Body of pancreas (tissue), 4 donors: ENCODE results near the gene JKAMP. TPM values are rescaled to one million over a fixed set of nuclear protein-coding genes. Genes with fewer than 3 reads are reported as not detected.

Experiments
- ATAC-seq: fragments of 150-250 bp; one replicate; pipeline ENCODE4 v1.9.1; 2016
- DNase-seq, 4 donors: peaks; one replicate each; pipeline ENCODE4 v3.0.0-alpha.2; 2019
- H3K27ac ChIP-seq, 4 donors: fragments of 200-600 bp; sonication (generic); 1 replicate in 3 of 4; 2 replicates in 1 of 4; pipeline versions ENCODE4 v1.5.1 to v1.6.1; 2016 to 2019; ENCODE audit warnings: mild to moderate bottlenecking in 1 of 4, mixed read lengths in 1 of 4, moderate library complexity in 1 of 4
- H3K27me3 ChIP-seq, 2 donors: fragments of 200-600 bp; sonication (generic); one replicate each; pipeline ENCODE4 v1.6.0; 2016; ENCODE audit warnings: mild to moderate bottlenecking in 1 of 2
- H3K36me3 ChIP-seq, 2 donors: fragments of 200-600 bp; sonication (generic); replicated peaks in 1 of 2; 2 replicates each; pipeline ENCODE4 v1.5.1; 2016; ENCODE audit warnings: low read depth in 2 of 2; ENCODE audit not compliant: insufficient read depth in 1 of 2
- H3K4me1 ChIP-seq: fragments of 200-600 bp; sonication (generic); one replicate; pipeline ENCODE4 v1.6.0; 2016
- H3K4me3 ChIP-seq, 2 donors: fragments of 200-600 bp; sonication (generic); 1 replicate in 1 of 2; 2 replicates in 1 of 2; pipeline ENCODE4 v1.5.1; 2016 to 2019
- H3K9me3 ChIP-seq, 3 donors: fragments of 200-600 bp; sonication (generic); 1 replicate in 2 of 3; 2 replicates in 1 of 3; pipeline ENCODE4 v1.5.1; 2016
- CTCF ChIP-seq, 7 experiments: fragments of 450-650 bp in 4 of 7; fragments of 200-600 bp in 3 of 7; sonication (generic) in 3 of 7; IDR thresholded peaks; one replicate each; pipeline ENCODE4 v1.5.1; 2016 to 2019; ENCODE audit warnings: antibody characterized with exemption in 7 of 7
- POLR2A ChIP-seq, 3 donors: fragments of 450-650 bp; IDR thresholded peaks; one replicate each; pipeline ENCODE4 v1.6.1; 2016; ENCODE audit warnings: antibody characterized with exemption in 3 of 3, mild to moderate bottlenecking in 2 of 3
- WGBS, 2 donors: methylation state at CpG; one replicate each; pipeline ENCODE4 v1.1.5; 2017; 5-methylcytosine and 5-hydroxymethylcytosine counted together
- intact Hi-C: fragments of 100-400 bp; cut with DNase I; formaldehyde crosslinking; loops from one replicate; pipeline ENCODE4 v1.15.1; 2023
- total RNA-seq, 2 donors: library from RNA; depleted of rRNA; stranded (reverse); fragments of >200 nt; gene quantifications; one replicate each; pipeline ENCODE4 v1.1.0, GENCODE V29; 2016

Gene JKAMP
- total RNA-seq, 2 donors from 2014 or later = 23.1 to 29.8 TPM

- ATAC-seq (no peak), DNase-seq (no peak)
- Histone ChIP-seq H3K9me3 (no peaks in the 10 kb centered on the region), H3K4me3 (no peak overlapping the region), H3K27me3 (no peaks in the 10 kb centered on the region), H3K4me1 (peaks cover 32% of the 10 kb centered on the region), H3K36me3 (peaks cover 0 to 5% of the 10 kb centered on the region in 2 donors), H3K27ac (no peak overlapping the region)
- TF ChIP-seq POLR2A (IDR thresholded peaks at IDR 0.05) = no peak
- no peak for TF ChIP-seq CTCF (IDR thresholded peaks at IDR 0.05)
- 43% methylated on average over 1 of the region's 1 CpG for WGBS, 2 donors
- intact Hi-C loops = no loop called here
Observed at GRCh38 chr14:59480166-59480565, 4.2 kb upstream of the JKAMP start.

- no peak overlapping the region for H3K4me3 ChIP-seq
- intact Hi-C loops = no loop called here
- ATAC-seq = no peak
- peaks cover 44% of the 10 kb centered on the region for H3K4me1 ChIP-seq
- no peaks in the 10 kb centered on the region for H3K27me3 ChIP-seq
- H3K9me3 ChIP-seq = no peaks in the 10 kb centered on the region
- no peak for TF ChIP-seq CTCF (IDR thresholded peaks at IDR 0.05)
- TF ChIP-seq POLR2A (IDR thresholded peaks at IDR 0.05) = no peak
- no peak for DNase-seq
- 90 to 91% methylated on average over 2 of the region's 2 CpGs for WGBS, 2 donors
- no peak overlapping the region for H3K27ac ChIP-seq
- H3K36me3 ChIP-seq = no peaks in the 10 kb centered on the region
Observed at GRCh38 chr14:59481407-59481806, 2.9 kb upstream of the JKAMP start.

DNA sequence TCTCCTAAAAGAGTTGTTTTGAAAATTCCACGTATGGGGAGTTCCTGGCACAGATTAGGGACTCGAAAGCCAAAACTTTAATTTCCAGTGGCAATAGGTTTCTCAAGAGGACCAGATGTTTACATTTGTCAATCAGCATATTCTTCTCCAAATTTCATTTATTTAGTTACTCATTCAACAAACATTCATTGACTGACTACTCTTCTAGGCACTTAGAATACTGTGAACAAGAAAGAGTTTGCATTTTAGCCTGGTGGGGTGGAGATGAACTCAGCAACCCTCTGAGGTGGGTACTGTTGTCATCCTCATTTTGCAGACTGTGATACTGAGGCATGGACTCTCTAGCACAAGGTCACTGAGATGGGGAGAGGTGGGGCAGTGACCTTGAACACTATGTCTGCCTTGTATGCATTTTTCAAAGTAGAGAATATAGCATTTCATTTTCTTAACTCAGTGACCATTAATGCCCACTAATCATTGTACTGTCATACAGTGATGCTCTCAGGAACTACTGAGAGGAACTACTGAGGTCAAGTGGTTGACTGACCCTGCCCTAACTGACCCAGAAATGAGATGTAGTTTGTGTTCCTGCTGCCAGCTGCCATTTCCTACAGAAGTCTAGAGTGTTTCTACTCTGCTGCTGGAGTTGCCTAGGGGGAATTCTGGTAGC is 2.3 kb upstream of the JKAMP start:
- H3K27ac ChIP-seq = peak overlapping the region; percentile 1 to 96 (median 54)
- H3K9me3 ChIP-seq = no peaks in the 10 kb centered on the region
- DNase-seq (no peak), ATAC-seq (no peak)
- H3K4me1 ChIP-seq = peaks cover 50% of the 10 kb centered on the region
- H3K4me3 ChIP-seq = no peak overlapping the region
- H3K27me3 ChIP-seq = no peaks in the 10 kb centered on the region
- TF ChIP-seq CTCF (IDR thresholded peaks at IDR 0.05) = no peak
- TF ChIP-seq POLR2A (IDR thresholded peaks at IDR 0.05) = no peak
- intact Hi-C loops = no loop called here
- no peaks in the 10 kb centered on the region for H3K36me3 ChIP-seq
- 14 to 20% methylated on average over 2 of the region's 2 CpGs for WGBS, 2 donors

DNA sequence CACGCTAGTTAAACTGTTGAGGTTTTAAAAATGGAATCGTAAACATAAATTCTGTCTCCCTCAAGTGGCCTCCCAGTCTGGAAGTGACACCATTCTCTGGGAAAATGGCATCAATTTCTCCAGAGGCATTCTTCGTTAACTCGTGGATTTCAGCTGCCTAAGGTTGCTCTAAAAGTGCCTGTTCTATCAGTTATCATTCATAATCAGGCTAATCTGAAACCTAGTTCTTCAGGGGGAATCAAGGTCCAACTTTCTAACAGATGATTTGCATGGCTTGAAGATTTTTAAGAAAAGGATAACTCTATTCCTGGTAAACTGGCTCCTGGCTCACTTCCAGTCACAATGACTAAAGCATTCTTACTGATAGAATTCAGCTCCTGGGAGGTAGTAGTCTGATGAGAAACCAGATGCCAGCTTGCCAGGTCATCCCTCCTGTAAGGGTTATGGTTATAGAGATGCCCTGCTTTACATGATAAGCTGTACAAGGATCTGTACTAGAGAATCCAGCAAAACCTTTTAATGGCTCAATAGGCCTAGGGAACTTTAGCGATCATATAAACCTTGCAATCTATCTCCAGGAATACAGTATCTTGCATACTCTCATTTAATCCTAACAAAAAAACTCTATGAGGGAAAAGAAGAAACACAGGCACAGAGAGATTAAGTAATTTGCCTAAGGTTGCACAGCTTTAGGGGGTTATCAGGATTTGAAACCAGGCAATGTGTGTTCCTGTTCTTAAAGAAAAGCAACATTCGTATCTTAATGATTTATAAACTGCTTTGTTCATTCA is 1.6 kb upstream of the JKAMP start:
- TF ChIP-seq CTCF (IDR thresholded peaks at IDR 0.05) (no peak), POLR2A (IDR thresholded peaks at IDR 0.05) (peak in 1 of 3 donors; percentile 11)
- H3K27me3 ChIP-seq = no peaks in the 10 kb centered on the region
- peak overlapping the region; percentile 81 to 96 (median 87) for H3K27ac ChIP-seq
- no peaks in the 10 kb centered on the region for H3K36me3 ChIP-seq
- intact Hi-C loops = no loop called here
- DNase-seq (peak; percentile 34 to 54 (median 50)), ATAC-seq (peak; percentile 13)
- peak overlapping the region in 1 of 2 donors; percentile 94 for H3K4me3 ChIP-seq
- no peaks in the 10 kb centered on the region for H3K9me3 ChIP-seq
- WGBS, 2 donors = 41 to 59% methylated on average over 6 of the region's 6 CpGs
- H3K4me1 ChIP-seq = peaks cover 50% of the 10 kb centered on the region
